HCT116 (cell line): ENCODE data around the gene CADPS2.

Experiments
- CEBPB ChIP-seq: IDR thresholded peaks from 2 replicates; pipeline ENCODE4 v1.6.1; 2012; ENCODE audit warnings: low read depth
- POLR2A ChIP-seq: IDR thresholded peaks from 2 replicates; pipeline ENCODE4 v1.7.0; 2011; ENCODE audit warnings: borderline replicate concordance; ENCODE audit not compliant: insufficient read depth, insufficient read length; ENCODE audit errors: extremely low read depth
- POLR2AphosphoS5 ChIP-seq: IDR thresholded peaks from 2 replicates; pipeline ENCODE4 v1.6.1; 2011; ENCODE audit warnings: mild to moderate bottlenecking, low read depth, low read length, moderate library complexity
- TF ChIP-seq, protein P1 (sequence below), 3 experiments: fragments of 200-600 bp in 1 of 3; sonication (generic) in 1 of 3; IDR thresholded peaks in 2 of 3; conservative IDR thresholded peaks in 1 of 3; 2 replicates each; pipeline ENCODE4 v1.5.1; 2012 to 2017; ENCODE audit warnings: low read depth in 2 of 3, low read length in 2 of 3, antibody characterized with exemption in 1 of 3, borderline replicate concordance in 1 of 3, control low read depth in 1 of 3, mild to moderate bottlenecking in 1 of 3, mixed read lengths in 1 of 3, mixed run types in 1 of 3, moderate library complexity in 1 of 3; ENCODE audit not compliant: insufficient read depth in 1 of 3

- TF ChIP-seq, protein P1, sequence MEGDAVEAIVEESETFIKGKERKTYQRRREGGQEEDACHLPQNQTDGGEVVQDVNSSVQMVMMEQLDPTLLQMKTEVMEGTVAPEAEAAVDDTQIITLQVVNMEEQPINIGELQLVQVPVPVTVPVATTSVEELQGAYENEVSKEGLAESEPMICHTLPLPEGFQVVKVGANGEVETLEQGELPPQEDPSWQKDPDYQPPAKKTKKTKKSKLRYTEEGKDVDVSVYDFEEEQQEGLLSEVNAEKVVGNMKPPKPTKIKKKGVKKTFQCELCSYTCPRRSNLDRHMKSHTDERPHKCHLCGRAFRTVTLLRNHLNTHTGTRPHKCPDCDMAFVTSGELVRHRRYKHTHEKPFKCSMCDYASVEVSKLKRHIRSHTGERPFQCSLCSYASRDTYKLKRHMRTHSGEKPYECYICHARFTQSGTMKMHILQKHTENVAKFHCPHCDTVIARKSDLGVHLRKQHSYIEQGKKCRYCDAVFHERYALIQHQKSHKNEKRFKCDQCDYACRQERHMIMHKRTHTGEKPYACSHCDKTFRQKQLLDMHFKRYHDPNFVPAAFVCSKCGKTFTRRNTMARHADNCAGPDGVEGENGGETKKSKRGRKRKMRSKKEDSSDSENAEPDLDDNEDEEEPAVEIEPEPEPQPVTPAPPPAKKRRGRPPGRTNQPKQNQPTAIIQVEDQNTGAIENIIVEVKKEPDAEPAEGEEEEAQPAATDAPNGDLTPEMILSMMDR (IDR thresholded peaks at IDR 0.05 in 2 of 3, conservative IDR thresholded peaks at IDR 0.05 in 1 of 3; ENCODE audit: borderline replicate concordance in 1 of 3, insufficient read depth in 1 of 3, low read depth in 2 of 3, low read length in 2 of 3): no peak
- no peak for TF ChIP-seq POLR2AphosphoS5
- TF ChIP-seq POLR2A: no peak
- TF ChIP-seq CEBPB: no peak
Observed at GRCh38 chr7:122546496-122546895, 339.8 kb downstream of the CADPS2 start.
